Prostate gland (tissue), 2 donors: ENCODE data around the gene STAT5A. TPM values are rescaled to one million over a fixed set of nuclear protein-coding genes. Genes with fewer than 3 reads are reported as not detected.
"Not testable (repeated sequence)": the region's sequence is repeated elsewhere in the genome, so short reads cannot be mapped to it uniquely, and the experiment has no call there.

ENCODE experiments used
- DNase-seq: peaks from one replicate; pipeline ENCODE4 v3.0.0-alpha.2; 2019; ENCODE audit warnings: low spot score
- H3K27ac ChIP-seq, 2 donors: fragments of 200-600 bp; sonication (generic); 2 replicates each; pipeline ENCODE4 v1.5.1; 2017 to 2019
- H3K27me3 ChIP-seq: fragments of 200-600 bp; sonication (generic); replicated peaks from 2 replicates; pipeline ENCODE4 v1.5.1; 2019; ENCODE audit not compliant: insufficient read depth
- H3K36me3 ChIP-seq, 2 donors: fragments of 200-600 bp; sonication (generic); 1 replicate in 1 of 2; 2 replicates in 1 of 2; pipeline versions ENCODE4 v1.5.1 to v1.8.1; 2017 to 2019
- H3K4me1 ChIP-seq: fragments of 200-600 bp; sonication (generic); replicated peaks from 2 replicates; pipeline ENCODE4 v1.5.1; 2019
- H3K4me3 ChIP-seq, 2 donors: fragments of 200-600 bp; sonication (generic); 2 replicates each; pipeline ENCODE4 v1.5.1; 2017 to 2019
- H3K9me3 ChIP-seq: fragments of 200-600 bp; sonication (generic); 2 replicates; pipeline ENCODE4 v1.5.1; 2017
- POLR2A ChIP-seq: fragments of 450-650 bp; IDR thresholded peaks from one replicate; pipeline ENCODE4 v1.6.1; 2016; ENCODE audit warnings: antibody characterized with exemption, mild to moderate bottlenecking
- POLR2AphosphoS5 ChIP-seq: sonication (generic); formaldehyde crosslinking; IDR thresholded peaks from one replicate; pipeline ENCODE4 v1.6.1; 2017; ENCODE audit warnings: antibody characterized with exemption
- WGBS: methylation state at CpG from one replicate; pipeline ENCODE4 v1.1.5; 2018; 5-methylcytosine and 5-hydroxymethylcytosine counted together
- intact Hi-C: fragments of 100-400 bp; cut with DNase I; formaldehyde crosslinking; loops from one replicate; pipeline ENCODE4 v1.14.2; 2022
- total RNA-seq, 2 donors: library from RNA; depleted of rRNA; stranded (reverse); fragments of >200 nt; gene quantifications; one replicate each; pipeline ENCODE4 v1.1.0, GENCODE V29; 2016
- TF ChIP-seq, protein P1 (sequence below), 4 experiments: fragments of 200-600 bp in 2 of 4; fragments of 450-650 bp in 2 of 4; sonication (generic) in 2 of 4; IDR thresholded peaks; 1 replicate in 3 of 4; 2 replicates in 1 of 4; pipeline ENCODE4 v1.5.1; 2016 to 2019; ENCODE audit warnings: antibody characterized with exemption in 4 of 4, mild to moderate bottlenecking in 2 of 4, moderate library complexity in 2 of 4

STAT5A gene
- total RNA-seq, 2 donors from 2014 or later = 31.1 to 45.8 TPM

DNA sequence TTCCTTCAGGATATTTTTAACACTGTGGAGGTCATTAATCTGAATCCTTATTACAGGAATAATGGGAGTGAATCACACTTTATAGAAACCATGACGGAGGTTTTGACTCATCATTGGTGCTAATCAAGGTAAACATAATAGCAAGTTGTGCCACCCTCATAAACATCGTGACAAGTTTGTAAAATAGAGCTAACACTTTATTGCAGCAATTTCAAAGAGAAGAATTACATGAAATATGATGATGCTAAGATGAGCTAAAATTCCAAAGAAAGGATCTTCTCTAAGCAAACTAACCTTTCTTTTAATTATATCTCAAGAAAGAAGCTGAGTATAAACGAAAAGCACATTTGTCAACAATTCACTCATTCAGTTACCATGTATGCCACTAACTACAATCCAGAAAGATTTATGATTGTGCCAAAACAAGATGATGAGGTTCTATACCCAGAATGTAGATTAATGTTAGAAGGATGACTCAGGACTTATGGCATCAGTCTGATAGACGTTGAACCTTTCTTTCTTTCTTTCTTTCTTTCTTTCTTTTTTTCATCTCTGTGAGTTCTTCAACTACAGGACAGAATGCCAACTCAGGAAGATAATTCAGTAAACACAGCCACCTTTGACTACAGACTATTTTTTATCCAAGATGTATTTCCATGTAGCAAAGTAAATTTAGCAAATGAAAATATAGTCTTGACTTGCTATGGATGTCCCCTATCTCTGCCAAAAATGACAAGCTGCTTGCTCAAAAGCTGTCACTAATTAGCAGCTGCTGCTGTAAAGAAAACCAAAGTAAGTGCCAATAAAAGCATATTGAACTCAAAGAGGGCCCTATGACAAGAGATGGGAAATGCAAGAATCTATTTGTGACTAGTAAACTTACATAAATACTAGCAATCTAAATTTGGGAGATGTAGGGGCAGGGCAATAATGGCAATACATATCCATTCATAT is 35.4 kb upstream of the STAT5A start:
- DNase-seq = no peak
- intact Hi-C loops = no loop called here
- WGBS = 31% methylated on average over 4 of the region's 4 CpGs
- no peaks in the 10 kb centered on the region for H3K4me1 ChIP-seq
- no peak for TF ChIP-seq POLR2AphosphoS5
- no peak for TF ChIP-seq POLR2A
- TF ChIP-seq, protein P1, sequence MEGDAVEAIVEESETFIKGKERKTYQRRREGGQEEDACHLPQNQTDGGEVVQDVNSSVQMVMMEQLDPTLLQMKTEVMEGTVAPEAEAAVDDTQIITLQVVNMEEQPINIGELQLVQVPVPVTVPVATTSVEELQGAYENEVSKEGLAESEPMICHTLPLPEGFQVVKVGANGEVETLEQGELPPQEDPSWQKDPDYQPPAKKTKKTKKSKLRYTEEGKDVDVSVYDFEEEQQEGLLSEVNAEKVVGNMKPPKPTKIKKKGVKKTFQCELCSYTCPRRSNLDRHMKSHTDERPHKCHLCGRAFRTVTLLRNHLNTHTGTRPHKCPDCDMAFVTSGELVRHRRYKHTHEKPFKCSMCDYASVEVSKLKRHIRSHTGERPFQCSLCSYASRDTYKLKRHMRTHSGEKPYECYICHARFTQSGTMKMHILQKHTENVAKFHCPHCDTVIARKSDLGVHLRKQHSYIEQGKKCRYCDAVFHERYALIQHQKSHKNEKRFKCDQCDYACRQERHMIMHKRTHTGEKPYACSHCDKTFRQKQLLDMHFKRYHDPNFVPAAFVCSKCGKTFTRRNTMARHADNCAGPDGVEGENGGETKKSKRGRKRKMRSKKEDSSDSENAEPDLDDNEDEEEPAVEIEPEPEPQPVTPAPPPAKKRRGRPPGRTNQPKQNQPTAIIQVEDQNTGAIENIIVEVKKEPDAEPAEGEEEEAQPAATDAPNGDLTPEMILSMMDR (IDR thresholded peaks at IDR 0.05) = no peak
- H3K9me3 ChIP-seq = no peaks in the 10 kb centered on the region
- H3K36me3 ChIP-seq = no peaks in the 10 kb centered on the region
- no peak overlapping the region for H3K27ac ChIP-seq
- no peaks in the 10 kb centered on the region for H3K27me3 ChIP-seq
- H3K4me3 ChIP-seq = no peak overlapping the region

DNA sequence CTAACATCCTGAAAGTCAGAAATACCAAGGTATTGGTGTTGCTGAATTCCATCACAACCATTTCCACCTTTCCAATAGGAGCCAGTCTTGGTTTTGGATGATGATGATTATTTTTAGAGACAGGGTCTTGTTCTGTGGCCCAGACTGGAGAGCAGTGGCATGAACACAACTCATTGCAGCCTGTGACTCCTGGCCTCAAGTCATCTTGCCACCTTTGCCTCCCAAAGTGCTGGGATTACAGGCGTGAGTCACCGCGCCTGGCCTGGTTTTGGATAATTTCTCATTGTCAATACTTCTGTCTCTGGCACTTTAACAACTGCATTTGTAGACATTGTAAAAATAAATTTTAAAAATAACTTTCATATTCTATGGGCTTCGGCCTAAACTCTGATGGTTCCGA is 34.7 kb upstream of the STAT5A start:
- TF ChIP-seq, protein P1 (IDR thresholded peaks at IDR 0.05) = no peak
- TF ChIP-seq POLR2A = no peak
- TF ChIP-seq POLR2AphosphoS5 = no peak
- 99% methylated on average over 5 of the region's 5 CpGs for WGBS
- Histone ChIP-seq H3K4me1 (no peaks in the 10 kb centered on the region), H3K36me3 (no peaks in the 10 kb centered on the region), H3K27me3 (no peaks in the 10 kb centered on the region), H3K9me3 (no peaks in the 10 kb centered on the region), H3K27ac (no peak overlapping the region), H3K4me3 (no peak overlapping the region)
- intact Hi-C loops = no loop called here
- no peak for DNase-seq

DNA sequence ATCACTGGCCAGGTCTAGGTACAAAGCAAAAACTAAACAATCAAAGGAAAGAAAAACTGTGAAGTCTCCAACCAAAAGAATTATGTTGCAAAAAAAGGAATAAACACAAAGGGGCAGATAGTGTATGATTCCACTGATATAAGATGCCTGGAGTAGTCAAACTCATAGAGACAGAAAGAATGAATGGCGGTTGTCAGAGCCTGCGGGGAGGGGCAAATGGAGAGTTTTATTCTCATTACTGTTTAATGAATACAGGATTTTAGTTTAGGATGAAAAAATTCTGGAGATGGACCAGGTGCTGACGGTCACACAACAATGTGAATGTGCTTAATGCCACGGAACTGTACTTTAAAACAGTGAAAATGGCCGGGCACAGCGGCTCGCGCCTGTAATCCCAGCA is 32.9 kb upstream of the STAT5A start:
- H3K9me3 ChIP-seq = no peaks in the 10 kb centered on the region
- WGBS = 93% methylated on average over 8 of the region's 8 CpGs
- TF ChIP-seq, protein P1 (IDR thresholded peaks at IDR 0.05) = no peak
- TF ChIP-seq POLR2A = no peak
- no peak for DNase-seq
- intact Hi-C loops = no loop called here
- H3K27me3 ChIP-seq = no peaks in the 10 kb centered on the region
- H3K4me1 ChIP-seq = no peaks in the 10 kb centered on the region
- H3K27ac ChIP-seq = no peak overlapping the region
- H3K36me3 ChIP-seq = no peaks in the 10 kb centered on the region
- no peak overlapping the region for H3K4me3 ChIP-seq

DNA sequence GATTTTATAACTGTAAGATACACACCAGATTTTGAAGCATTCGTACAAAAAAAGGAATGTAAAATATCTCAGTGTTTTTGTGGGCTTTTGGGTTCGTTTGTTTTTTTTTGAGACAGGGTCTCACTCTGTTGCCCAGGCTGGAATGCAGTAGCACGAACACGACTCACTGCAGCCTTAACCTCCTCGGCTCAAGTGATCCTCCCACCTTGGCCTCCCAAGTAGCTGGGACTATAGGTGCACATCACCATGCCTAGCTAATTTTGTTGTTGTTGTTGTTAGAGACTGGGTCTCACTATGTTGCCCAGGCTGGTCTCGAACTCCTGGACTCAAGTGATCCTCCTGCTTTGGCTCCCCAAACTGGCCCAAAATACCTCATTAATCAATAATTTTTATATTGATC is 28.0 kb upstream of the STAT5A start:
- Histone ChIP-seq H3K9me3 (no peaks in the 10 kb centered on the region), H3K36me3 (no peaks in the 10 kb centered on the region), H3K4me3 (no peak overlapping the region), H3K4me1 (no peaks in the 10 kb centered on the region), H3K27ac (no peak overlapping the region), H3K27me3 (no peaks in the 10 kb centered on the region)
- no peak for TF ChIP-seq POLR2A
- TF ChIP-seq, protein P1 (IDR thresholded peaks at IDR 0.05) = no peak
- no peak for TF ChIP-seq POLR2AphosphoS5
- 90% methylated on average over 6 of the region's 6 CpGs for WGBS
- DNase-seq = no peak
- intact Hi-C loops = no loop called here

DNA sequence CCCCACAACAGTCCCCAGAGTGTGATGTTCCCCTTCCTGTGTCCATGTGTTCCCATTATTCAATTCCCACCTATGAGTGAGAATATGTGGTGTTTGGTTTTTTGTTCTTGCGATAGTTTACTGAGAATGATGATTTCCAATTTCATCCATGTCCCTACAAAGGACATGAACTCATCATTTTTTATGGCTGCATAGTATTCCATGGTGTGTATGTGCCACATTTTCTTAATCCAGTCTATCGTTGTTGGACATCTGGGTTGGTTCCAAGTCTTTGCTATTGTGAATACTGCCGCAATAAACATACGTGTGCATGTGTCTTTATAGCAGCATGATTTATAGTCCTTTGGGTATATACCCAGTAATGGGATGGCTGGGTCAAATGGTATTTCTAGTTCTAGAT is 23.9 kb upstream of the STAT5A start:
- H3K4me1 ChIP-seq, H3K27ac ChIP-seq, intact Hi-C loops, H3K9me3 ChIP-seq, H3K4me3 ChIP-seq, DNase-seq, H3K36me3 ChIP-seq, H3K27me3 ChIP-seq: not testable (repeated sequence)
- 100% methylated on average over 2 of the region's 4 CpGs for WGBS
